AG10803 (cell line): ENCODE data around the gene ABCD3.
"Not testable (repeated sequence)": the region's sequence is repeated elsewhere in the genome, so short reads cannot be mapped to it uniquely, and the experiment has no call there.

Source experiments
- DNase-seq: peaks from one replicate; pipeline ENCODE4 v3.0.0; 2010; ENCODE audit warnings: low read depth
- H3K4me3 ChIP-seq: 2 replicates; pipeline ENCODE4 v1.5.1; 2011; ENCODE audit warnings: mild to moderate bottlenecking, low read length, control low read depth
- CTCF ChIP-seq: conservative IDR thresholded peaks from 2 replicates; pipeline ENCODE4 v1.5.1; 2011; ENCODE audit warnings: mild to moderate bottlenecking, low read length, control low read depth, inconsistent platforms

ABCD3 gene

GRCh38 chr1:94417728-94417977, 536 bp upstream of the ABCD3 start:
- peak overlapping the region; percentile 72 for H3K4me3 ChIP-seq
- DNase-seq: no peak
- TF ChIP-seq CTCF: no peak

GRCh38 chr1:94418664-94419655, 771 bp downstream of the ABCD3 start:
- DNase-seq: peak; percentile 47
- peak overlapping the region; percentile 79 for H3K4me3 ChIP-seq
- no peak for TF ChIP-seq CTCF

- no peak for TF ChIP-seq CTCF
- no peak for DNase-seq
- H3K4me3 ChIP-seq: no peak overlapping the region
Measured at GRCh38 chr1:94422115-94422820, 4.1 kb downstream of the ABCD3 start.

GRCh38 chr1:94425821-94426484, 7.8 kb downstream of the ABCD3 start:
- no peak for TF ChIP-seq CTCF
- DNase-seq: no peak
- no peak overlapping the region for H3K4me3 ChIP-seq

- DNase-seq, H3K4me3 ChIP-seq: not testable (repeated sequence)
Measured at GRCh38 chr1:94426485-94426870, 8.3 kb downstream of the ABCD3 start.

- no peak overlapping the region for H3K4me3 ChIP-seq
- TF ChIP-seq CTCF: no peak
- DNase-seq: no peak
Measured at GRCh38 chr1:94428441-94428840, 10.3 kb downstream of the ABCD3 start.

GRCh38 chr1:94428927-94429528, 10.8 kb downstream of the ABCD3 start:
- not testable (repeated sequence) for H3K4me3 ChIP-seq, DNase-seq

- DNase-seq: not testable (repeated sequence)
Measured at GRCh38 chr1:94430066-94430465, 11.9 kb downstream of the ABCD3 start.

More at GRCh38 chr1:94430066-94430465, 11.9 kb downstream of the ABCD3 start:
- H3K4me3 ChIP-seq: not testable (repeated sequence)
